ENCODE data around the gene MAPK10. TPM values are rescaled to one million over a fixed set of nuclear protein-coding genes. Genes with fewer than 3 reads are reported as not detected.
"Not testable (repeated sequence)": the region's sequence is repeated elsewhere in the genome, so short reads cannot be mapped to it uniquely, and the experiment has no call there.

The MAPK10 gene
- polyA plus RNA-seq, 10 donors = 2.4 to 6.9 (median 4.1) TPM

DNA sequence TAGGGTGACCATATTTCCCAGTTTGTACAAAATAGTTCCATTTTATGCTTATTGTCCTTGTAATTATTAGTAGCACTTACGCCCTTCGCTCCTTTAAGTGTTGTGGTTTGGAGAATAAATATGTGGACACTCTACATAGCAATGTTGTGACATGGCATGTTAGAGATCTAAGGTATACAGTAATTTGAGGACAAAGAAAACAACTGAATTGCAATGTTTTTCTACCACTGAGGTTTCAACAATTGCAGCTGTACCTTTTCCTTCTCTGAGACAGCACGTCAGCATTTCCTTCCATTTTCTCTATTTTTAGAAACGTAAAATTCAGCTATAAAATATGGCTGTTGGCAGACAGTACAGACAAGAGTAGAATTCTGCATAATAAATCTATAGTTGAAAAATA, 323.1 kb downstream of the MAPK10 start:
- no peak for DNase-seq

DNA sequence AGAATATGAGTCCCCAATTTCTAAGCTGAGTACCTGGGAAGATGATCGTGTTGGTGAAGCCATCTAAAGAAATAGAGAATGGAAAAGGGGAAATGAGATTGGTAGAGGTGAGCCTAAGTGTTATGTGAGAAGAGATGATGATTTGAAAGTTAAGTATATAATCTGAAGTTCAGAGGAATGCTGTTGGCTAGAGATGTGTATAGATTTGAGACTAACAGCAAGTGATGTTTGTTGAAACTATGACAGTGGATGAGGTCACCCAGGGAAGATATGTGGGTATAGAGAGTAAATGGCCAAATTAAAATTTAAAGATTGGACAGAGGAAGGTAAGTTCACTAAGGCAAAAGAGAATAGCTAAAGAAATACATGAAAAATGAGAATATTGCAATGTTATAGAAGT, 324.2 kb downstream of the MAPK10 start:
- no peak for DNase-seq

DNA sequence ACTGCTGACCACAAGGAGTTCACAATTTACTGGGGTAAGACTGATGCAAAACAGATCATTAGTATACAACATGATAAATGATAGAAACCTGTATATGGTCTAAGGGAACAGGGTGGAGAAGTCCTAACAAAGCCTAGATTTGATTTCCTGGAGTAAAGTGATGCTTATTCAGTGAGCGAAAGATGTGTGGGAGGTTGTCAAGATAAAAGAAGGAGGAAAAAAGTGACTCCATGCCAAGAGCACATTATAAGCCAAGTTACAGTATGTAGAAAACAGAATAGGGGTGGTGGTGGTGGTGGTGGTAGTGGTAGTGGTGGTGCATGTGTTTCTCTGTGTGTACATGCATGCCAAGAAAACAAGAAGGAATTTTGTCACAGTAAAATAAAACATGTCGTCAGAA, 325.2 kb downstream of the MAPK10 start:
- no peak for DNase-seq

DNA sequence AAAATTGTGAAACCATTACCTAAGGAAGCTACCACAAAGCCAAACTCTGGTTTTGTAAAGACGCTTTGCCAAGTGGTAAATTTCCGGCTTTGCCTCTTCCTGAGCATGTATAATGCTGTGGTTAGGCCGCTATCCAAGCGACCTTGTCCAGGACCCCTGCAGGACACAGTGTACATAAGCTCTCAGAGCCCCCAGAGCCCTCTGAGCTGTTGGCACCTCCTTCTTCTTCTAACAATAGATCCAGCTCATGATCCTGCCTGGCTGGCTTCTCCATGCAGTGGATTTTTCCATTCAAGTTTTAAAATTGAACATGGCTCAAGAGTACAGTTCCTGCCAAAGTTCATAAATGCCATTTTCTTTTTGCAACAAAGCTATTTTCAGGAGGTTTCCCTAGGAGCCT, 326.7 kb downstream of the MAPK10 start:
- DNase-seq = peak; percentile 64 to 93 (median 81)

DNA sequence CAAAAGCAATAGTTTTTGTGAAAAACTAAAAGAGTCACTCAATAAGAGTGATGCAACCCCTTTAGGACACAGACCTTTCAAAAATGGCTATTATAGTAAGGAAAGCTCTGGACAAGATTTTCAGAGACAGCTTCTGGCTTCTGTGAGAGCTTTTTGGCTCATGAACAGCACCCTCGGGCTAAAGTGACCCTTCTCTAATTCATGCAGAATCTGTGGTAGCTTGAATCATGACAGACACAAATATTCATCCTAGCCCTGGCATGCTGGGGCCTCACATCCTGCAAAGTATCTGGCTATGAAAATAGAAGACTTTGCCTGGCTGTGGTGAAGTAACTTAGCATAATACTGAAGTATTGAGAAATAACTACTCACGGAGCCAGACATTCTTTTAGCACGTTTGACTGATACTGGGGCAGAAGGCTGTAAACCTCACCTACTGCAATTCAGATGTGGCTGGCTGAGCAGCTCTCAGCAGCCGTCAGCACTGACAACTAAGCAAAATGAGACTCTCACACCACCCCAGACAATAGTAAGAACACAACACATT, 327.3 kb downstream of the MAPK10 start:
- DNase-seq = peak; percentile 28 to 82 (median 79)

DNA sequence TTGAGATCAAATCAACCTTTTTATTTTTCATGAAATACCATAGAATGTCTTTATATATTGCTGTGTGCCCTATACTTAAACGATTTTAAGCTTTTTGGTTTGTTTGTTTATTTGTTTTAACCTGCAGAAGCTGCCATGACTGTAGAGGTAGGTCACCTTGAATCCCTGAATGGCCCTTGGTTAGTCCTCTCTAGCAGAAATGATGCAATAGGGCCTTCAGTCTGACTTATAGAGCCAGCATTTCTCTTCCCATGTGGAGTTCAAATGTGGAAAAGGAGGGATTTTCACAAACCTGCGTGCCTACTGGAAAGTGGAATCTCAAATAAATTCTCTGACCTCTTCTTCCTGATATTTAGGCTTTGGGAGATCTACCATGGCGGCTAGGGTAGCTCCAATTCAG, 327.9 kb downstream of the MAPK10 start:
- no peak for DNase-seq

DNA sequence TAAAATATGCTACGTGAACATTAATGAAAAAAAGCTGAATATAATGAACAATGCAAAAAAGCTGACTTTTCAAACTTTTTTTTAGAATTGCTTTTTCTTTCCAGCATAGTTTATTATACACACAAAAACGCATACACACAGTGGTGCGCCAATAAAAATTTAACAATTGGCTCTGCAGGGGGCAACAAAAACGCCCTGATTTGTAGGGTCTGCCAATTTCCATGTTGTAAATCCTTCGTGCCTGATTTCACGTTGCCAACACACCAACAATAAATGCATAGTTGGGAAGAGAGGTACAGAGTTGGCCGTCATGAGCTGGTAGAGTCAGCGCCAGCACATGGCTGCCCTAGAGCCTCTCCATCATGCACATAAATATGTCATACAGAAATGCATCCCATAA, 333.1 kb downstream of the MAPK10 start:
- DNase-seq = no peak

DNA sequence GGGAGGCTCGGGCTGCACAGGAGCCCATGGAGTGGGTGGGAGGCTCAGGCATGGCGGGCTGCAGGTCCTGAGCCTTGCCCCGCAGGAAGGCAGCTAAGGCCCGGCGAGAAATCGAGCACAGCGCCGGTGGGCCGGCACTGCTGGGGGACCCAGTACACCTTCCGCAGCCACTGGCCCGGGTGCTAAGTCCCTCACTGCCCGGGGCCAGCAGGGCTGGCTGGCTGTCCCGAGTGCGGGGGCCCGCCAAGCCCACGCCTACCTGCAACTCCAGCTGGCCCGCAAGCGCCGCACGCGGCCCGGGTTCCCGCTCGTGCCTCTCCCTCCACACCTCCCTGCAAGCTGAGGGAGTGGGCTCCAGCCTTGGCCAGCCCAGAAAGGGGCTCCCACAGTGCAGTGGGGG, 338.2 kb downstream of the MAPK10 start:
- not testable (repeated sequence) for DNase-seq

DNA sequence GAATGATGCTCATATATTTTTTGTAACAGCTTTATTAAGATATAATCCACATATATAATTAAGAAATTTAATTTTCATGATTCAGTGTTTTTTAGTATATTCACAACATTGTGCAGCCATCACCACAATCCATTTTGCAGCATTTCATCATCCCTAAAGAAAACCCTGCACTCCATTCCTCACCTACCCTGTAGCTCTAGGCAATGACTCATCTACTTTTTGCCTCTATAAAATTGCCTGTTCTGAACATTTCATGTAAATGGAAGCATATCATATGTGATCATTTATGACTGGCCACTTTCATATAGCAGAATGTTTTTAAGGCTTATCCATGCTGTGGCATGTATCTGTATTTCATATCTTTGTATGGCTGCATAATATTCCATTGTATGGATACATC, 339.9 kb downstream of the MAPK10 start:
- DNase-seq = no peak

DNA sequence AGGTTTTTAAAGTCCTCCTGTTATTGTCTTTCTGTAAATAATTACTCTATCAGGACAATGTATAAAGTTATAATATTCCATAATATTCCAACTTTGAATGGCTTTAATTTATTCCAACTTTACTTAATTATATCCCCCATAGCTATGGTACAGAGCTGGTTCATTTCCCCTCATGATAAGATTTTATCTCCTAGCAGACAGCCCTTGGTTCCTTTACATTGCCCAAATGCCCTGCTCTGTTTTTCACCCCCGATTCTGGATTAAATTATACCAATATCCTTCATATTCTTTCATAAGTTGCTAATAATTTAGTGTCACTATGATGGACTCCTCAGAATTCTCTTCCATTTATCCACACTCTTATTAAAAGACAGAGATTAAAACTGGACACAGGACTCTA, 340.5 kb downstream of the MAPK10 start:
- DNase-seq = no peak

DNA sequence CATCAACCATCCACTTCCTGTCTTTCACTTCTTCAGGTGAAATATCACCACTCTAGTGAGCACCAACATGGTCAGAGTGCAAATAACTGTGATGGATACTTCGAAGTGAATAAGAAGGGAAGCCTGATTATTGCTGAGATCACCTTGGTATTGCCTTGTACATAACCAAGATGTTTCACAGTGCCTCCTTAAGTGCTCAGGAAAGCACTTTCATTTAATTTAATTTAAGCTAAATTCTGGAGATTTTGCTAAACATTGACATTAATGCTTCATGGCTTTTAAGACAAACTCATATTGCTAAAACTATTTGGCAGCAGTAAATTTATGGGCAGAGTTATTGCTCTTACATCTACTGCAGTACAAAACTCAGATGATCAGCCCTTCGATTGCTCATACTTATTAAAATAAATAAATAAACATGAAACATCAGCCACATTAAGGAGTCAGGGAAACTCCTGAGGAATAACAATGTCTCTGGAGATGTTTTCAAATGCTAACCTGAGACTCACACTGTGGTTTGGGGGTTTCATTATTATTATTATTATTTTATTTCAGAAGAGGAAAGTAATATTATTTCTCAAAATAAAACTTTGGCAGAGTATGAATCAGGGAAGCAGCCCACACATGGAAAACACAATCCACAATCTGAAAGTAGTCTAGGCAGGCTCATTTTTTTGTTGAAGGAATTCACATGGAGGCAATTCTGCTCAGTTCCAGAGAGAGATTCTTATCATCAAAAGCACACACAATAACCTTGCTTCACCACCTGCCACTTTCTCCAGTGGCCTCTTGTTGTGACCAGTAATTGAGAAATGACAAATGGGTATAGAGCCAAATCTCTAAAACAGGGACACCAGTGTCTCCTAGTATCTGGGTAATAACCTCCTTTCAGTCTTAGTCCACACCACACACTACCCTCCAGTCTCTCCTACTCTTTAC, 344.2 kb downstream of the MAPK10 start:
- DNase-seq = no peak

DNA sequence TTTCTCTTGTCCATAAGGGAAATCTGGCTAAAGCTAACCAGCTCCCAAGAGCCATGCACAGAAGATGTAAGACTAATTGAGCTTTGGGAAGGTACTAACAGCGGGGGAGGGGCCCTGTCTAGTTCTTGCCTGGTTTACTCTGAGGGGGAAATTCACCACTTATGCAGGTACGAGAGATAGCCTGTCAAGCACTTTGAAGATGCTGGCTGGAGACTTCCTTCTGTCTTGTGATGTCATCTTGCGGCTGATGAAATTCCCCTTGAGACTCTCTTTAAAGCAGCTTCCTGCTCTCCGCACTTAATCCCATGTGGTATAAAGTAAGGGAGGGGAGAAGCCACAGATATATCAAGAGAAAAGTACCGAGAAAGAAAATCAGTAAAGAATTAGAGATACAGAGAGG, 345.3 kb downstream of the MAPK10 start:
- DNase-seq = peak in 1 of 3 donors; percentile 17

DNA sequence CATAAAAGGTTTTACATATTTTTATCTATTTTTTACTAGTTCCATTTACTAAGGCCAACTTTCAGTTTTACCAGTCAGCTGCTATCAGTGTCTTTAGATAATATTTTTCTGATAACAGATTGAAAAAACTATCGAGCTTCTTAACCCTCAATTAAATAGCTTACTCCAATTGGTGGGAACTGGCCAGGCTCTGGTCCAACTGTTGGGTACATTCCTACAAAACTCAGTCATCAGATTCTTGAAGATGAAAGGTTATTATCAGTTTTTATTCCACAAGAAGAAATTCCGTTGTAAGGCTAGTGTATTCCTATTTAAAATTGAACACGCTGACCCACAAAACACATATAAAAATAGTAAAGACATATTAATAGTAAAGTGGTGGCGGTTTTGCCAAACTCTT, 346.2 kb downstream of the MAPK10 start:
- DNase-seq = peak in 1 of 3 donors; percentile 17

DNA sequence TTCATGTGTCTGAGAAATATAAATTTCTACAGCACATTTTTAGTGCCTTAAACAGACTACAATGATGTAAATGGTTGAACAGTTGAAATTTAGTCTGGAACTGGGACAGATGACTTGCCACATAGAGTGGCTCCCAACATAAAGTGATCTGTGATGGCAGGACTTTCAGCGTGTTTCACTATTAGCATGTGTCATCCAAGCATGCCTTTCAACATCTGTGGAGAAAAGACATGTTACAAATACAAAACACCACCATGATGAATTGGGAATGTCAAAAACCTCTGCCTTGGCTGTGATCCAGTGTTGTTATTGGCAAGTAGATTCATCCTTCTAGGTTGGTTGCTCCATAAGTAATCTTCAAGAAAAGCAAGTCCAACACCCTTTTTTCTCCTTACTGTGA, 348.7 kb downstream of the MAPK10 start:
- DNase-seq = peak in 1 of 3 donors; percentile 92

DNA sequence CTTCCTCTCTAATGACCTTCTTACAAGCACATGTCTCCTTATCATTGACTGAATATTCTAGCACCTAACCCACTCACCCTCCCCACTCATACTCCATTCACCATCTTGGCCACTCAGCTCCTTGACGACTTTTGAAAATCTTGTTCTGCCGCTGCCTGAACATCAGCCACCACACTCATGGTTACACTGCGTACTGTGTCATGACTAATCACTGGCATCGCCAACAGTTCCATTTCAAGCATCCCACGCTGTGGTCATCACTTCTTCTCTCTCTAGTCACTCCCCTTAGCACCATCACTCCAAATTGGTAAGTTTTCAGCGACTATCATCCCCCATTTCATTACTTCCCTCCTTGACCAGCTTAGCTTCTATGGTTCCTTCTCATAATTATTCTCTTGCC, 352.8 kb downstream of the MAPK10 start:
- DNase-seq = no peak

DNA sequence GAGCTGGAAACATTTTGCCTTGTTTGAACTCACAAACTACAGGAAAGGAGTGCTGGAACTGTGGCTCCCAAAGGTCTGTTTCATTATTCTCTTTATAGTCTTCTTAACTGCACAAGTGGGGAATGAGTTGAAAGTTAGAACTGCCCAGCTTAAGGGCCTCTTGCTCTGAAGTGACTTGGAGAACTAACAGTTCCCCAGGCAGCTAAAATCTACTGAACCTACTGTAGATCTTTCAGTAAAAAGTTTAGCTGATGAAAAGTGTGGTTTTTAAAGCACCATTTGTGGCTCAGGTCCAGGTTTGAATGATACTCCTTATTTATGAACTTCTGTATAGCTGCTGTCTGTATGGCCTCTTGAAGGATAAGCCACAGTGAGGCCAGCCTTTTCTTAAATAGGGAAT, 353.8 kb downstream of the MAPK10 start:
- DNase-seq = no peak

DNA sequence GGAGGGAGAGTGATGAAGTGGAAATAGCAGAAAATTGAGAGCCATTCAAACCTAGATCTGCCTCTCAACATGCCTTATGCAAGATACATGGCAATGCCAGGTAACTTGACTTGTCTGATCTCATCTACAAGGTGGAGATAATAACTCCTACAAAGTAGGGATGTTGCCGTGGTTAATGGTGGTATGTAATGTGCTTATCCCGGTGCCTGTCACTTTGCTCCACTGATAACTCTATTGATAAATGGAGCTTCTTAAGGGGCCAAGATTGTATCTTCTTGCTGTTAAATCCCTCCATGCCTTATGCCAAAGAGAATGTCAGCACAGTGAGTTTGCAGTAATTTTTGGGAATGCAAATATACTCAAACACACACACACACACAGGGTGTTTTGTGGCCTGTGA, 355.8 kb downstream of the MAPK10 start:
- no peak for DNase-seq

DNA sequence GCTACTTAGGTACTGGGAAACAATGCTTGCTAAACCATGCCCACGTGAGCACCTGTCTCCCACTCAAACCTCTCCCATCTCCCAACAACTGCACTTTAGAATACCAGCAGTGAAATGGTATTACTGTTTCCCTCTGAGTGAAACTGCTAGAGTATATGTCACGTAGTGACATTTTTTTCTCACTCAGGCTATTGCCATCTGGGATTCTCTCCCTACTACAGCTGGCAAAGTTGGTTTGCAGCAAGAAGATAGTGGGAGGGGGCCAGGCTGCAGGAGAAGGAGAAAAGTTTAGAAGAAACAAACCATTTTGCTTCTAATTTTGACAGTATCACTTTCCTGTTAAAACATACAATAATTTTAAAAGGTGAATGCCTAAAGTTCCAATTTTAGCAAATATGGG, 358.3 kb downstream of the MAPK10 start:
- DNase-seq = no peak

DNA sequence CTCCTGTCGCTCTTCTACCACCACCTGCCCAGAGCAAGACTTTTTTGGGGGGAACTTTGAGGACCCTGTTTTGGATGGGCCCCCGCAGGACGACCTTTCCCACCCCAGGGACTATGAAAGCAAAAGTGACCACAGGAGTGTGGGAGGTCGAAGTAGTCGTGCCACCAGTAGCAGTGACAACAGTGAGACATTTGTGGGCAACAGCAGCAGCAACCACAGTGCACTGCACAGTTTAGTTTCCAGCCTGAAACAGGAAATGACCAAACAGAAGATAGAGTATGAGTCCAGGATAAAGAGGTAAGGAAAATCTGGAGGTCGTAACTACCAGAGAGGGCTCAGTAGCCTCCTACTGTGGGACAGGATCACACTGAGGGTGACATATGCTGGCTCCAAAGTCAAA, 364.5 kb downstream of the MAPK10 start:
- no peak for DNase-seq

DNA sequence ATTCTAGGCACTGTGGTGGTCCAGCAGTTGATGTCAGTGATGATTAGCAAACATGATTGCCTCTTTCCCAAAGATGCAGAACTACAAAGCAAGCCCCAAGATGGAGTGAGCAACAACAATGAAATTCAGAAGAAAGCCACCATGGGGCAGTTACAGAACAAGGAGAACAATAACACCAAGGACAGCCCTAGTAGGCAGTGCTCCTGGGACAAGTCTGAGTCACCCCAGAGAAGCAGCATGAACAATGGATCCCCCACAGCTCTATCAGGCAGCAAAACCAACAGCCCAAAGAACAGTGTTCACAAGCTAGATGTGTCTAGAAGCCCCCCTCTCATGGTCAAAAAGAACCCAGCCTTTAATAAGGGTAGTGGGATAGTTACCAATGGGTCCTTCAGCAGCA, 365.3 kb downstream of the MAPK10 start:
- no peak for DNase-seq

DNA sequence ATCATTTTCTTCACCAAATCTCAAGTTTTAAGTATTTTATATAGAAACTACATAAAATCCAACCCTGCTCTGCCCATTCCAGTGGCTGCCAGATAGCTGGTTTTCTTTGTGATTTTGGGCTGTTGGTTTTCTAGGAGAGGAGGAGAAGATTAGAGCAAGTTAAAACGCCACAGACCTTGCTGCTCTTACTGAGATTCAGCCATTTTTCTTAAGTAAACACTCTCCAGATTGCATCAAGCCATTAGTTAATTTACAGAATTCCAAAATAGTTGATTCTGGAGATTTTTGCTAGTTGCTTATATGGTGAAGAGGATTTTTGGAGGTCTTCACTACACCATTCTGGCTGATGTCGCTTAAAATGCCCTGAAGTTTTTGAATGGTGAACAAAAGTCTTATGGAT, 366.2 kb downstream of the MAPK10 start:
- no peak for DNase-seq

DNA sequence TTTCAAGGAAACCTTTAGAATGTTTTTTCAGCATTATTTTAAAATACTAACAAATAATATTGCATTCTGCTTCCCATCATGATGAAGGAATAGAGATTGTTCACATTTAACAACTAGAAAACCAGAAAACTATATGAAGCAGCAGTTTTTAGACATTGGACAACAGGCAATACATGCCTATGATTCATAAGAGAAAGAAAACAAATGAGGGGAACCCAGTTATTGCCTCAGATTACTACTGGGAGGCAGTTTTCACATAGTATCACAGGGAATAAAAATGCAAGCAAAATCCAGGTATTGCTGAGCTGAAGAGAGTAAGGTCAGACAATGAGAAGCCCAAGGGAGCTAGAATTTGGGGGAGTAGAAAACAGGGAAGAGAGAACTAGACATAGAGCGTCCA, 373.6 kb downstream of the MAPK10 start:
- no peak for DNase-seq

DNA sequence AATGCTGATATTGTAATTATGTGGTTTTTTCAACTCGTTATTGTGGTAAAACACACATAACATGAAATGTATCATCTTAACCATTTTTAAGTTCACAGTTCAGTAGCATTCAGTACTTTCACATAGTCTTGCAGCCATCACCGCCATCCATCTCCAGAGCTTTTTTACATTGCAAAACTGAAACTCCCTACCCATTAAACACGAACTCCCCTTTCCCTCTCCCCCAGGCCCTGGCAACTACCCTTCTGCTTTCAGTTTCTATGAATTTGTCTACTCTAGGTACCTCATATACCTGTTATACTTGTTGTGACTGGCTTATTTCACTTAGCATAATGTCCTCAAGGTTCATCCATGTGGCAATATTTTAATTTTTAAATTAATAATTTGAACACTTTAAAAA, 380.6 kb downstream of the MAPK10 start:
- no peak for DNase-seq

DNA sequence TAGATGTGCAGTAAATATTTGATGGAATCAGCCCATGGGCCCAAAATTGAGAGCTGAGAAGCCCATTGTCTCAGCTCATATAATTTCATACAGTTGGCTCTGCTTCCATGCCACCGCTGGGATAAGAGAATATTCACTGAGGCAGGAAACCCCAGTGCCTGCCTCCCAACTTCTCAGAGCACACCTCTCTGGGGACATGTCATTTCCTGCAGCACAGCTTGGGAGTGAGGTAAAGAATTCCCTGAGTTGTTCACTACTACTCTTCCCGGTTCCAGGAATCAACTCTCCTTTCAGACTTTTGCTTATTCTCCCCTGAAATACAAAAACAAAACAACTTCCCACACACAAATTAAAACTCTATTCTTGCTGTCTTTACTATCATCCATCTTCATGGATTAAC, 389.3 kb downstream of the MAPK10 start:
- no peak for DNase-seq

Measured in muscle of back (tissue), 11 donors.